Stimulated activated CD4-positive, alpha-beta T cell treated with anti-CD3 and anti-CD28 coated beads, Interleukin-2, amount 100 ng/mL, for 24 hours (primary cell): Measurements from ENCODE around the gene DDX11.
"Not testable (repeated sequence)": the region's sequence is repeated elsewhere in the genome, so short reads cannot be mapped to it uniquely, and the experiment has no call there.

Source experiments
- DNase-seq, 2 donors: peaks; one replicate each; pipeline ENCODE4 v3.0.0-alpha.2; 2020

The DDX11 gene

DNA sequence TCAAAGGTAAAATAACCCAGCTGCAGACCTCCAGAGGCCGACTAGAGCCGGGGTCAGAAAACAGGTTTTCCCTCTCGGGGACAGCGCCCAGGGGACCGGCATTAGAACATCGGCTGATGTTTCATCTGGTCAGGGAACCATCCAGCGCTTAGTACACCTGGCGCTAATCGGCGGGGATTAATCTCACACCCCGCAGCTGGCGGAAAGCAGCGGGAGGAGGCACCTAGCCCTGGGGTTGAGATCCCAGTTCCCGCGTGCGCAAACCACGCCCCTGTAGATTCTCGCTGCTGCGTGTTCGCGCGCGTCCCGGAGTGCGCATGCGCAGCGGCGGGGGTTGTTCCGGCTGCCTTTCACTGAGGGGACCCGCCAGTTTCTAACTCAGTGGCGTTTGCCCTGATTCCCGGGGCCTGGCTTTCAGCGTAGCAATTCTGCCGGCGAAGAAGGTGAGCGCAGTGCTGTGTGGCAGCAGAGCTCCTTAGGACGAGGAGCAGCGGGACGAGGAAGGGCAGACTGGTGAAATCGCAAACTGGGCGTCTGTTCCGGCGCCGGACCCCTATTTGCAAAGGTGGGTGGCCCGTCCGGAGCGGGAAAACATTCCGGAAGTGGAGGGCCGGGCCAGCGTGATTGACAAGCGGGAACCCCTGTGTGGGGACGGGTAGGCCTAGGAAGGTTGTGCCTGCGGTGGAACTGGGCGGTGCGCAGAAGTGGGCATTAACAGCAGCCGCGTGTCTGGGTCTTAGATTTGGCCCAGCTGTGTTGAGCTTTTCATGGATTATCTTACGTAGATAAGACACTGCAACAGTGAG, at the start of gene DDX11:
TSS of gene DDX11 (plus strand) at position 334 of the 806 bp plus-strand sequence. CDS start 4,534 bp downstream, outside the sequence.
- peak; percentile 92 to 95 for DNase-seq

DNA sequence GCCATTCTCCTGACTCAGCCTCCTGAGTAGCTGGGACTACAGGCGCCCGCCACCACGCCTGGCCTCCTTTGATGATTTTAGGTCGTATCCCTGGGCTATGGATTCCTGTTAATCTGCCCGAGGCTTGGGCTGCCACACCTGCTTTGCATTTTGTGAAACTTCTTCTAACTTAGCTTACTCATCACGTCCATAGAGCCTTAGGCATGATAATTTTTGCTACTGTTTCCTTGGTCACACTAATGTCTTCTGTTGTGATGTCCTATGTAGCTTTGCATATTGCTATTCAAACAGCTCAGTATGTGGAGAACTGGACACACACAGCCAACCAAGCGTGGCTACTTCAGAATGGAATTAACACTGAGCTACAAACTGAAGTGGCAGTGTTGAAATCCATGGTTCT, 47.5 kb upstream of the DDX11 start:
- DNase-seq: no peak

GRCh38 chr12:31027006-31027405, 46.7 kb upstream of the DDX11 start:
- DNase-seq: not testable (repeated sequence)

GRCh38 chr12:31029468-31029867, 44.2 kb upstream of the DDX11 start:
- no peak for DNase-seq

- no peak for DNase-seq
Measured at GRCh38 chr12:31029916-31030562, 43.6 kb upstream of the DDX11 start.

GRCh38 chr12:31031951-31032335, 41.7 kb upstream of the DDX11 start:
- DNase-seq: no peak

DNA sequence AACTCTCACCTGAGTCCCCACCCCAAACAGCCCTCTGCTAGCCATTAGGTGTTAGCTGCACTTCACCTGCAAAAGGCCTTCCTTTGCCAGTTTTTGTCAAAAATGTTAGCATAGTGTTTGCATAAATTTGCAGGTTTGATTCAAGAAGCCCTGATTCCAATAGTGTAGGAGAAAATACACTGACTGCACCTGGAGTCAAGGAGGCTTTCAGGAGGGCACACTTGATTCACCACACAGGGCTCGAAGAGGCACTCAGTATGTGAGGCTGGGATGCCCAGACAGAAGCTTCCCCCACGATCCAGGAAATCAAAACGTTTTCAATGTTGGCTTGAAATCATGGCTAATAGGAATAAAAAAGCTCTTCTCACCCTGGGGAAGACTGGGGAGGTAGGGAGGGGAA, 40.5 kb upstream of the DDX11 start:
- DNase-seq: no peak

GRCh38 chr12:31033681-31034080, 40.0 kb upstream of the DDX11 start:
- DNase-seq: no peak

GRCh38 chr12:31034372-31034771, 39.3 kb upstream of the DDX11 start:
- no peak for DNase-seq

- DNase-seq: no peak
Measured at GRCh38 chr12:31035226-31035625, 38.4 kb upstream of the DDX11 start.

DNA sequence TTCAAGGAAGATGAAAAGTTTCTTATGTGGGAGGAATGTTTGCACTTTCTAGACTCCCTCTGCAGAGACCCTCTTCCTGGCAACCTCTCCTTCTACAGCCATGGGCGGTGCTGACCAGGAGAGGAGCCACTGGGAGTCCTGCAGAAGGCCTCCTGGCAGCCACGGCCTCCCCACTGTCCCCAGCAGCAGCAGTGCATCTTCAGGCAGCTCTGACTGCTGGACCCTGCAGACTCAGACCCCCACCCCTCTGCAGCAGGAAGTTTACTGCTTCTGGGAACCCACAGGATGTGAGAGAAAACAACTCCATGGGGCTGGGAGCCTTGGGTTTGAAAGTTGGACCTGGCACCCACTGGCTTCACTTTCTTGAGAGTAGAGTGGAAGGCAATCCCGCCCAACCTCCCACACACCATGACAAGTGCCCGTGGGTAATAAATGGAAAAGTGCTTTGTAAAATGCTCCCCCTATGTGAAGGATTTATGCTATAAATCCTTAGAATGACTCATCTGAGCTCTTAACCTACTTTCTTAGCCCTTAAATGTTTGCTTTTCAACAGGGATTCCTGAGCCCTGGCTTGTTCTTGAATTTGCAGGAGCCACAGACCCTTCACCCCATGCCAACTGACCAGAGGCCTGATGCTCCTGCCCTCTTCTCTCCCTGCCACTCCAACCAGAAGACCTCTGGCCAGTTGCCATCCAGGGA, 37.5 kb upstream of the DDX11 start:
- DNase-seq: no peak

DNA sequence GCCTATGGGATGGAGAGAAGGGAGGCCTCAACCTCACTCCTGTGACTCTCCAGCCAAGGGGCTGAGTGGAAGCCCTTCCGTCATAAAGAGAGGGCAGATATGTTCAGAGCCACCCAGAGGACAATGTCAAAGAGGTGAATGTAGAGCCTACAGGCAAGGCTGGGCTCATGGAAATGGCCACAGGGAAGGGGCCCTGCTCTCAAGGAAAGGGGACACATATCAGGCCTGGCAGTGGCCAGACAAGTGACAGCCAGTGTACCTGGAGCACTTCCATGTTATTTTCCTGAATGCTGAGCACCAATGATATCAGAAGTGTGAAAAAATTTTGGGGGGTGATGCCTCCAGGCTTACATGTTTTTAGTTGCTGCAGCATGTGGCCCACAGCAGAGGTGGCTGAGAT, 36.6 kb upstream of the DDX11 start:
- no peak for DNase-seq

DNA sequence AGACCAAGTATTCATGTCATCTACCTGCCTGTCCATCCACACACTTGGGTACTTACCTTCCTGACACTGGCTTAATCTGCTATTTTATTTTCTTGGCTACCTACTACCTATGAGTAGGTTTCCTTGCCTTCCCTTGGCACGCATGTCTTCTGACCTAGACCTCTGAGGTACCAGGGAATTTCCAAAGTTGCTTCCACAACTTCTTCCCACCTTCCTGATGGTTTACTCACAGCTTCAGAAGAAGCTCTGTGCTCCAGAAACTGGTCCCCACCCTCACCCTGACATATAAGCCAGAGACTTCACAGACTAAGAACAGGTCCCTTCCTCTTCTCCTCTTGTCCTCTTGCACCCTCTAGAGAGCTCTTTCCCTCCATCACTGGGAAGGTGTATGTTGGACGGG, 35.7 kb upstream of the DDX11 start:
- DNase-seq: no peak

DNA sequence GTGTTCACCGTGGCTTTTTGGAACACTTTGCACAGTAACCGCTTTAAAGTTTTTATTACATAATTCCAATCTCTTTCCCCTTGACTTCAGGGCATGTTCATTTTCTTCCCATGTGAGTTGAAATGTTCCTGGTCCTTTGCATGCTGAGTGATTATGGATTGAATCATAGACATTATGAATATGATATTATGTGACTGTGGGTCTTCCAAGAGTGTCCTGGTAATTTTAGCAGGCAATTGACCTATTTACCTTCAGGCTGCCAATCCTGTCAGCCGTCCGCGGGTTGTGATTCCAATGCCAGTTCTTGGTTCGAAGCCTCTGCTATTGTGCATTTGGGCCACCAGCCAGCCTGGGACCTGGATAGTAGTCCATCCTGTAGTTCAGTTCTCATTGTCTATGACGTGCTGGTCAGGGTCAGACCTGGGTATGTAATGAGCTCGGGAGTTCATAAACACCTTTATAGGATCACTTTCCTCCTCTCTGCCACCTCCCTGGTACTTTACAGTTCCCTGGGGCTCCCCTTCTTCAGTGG, 32.6 kb upstream of the DDX11 start:
- no peak for DNase-seq

DNA sequence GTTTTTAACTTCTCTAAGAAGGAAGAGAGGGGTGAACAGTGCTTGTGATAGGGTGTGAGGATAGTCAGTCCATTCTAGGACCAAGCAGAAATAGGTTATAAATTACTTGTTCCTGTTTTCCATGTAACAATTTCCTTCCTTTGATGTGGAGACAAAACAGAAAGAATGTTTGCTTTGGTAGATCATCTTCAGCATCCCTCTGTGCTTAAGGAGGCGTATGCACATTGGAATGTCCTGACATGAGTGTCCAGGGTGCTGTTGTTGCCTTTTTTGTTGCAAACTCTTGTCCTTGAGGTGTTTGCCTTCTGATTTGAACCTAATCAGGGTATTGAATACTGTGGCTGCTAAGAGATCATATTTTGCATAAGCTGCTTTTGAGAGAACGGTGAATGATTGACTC, 23.5 kb upstream of the DDX11 start:
- DNase-seq: not testable (repeated sequence)

DNA sequence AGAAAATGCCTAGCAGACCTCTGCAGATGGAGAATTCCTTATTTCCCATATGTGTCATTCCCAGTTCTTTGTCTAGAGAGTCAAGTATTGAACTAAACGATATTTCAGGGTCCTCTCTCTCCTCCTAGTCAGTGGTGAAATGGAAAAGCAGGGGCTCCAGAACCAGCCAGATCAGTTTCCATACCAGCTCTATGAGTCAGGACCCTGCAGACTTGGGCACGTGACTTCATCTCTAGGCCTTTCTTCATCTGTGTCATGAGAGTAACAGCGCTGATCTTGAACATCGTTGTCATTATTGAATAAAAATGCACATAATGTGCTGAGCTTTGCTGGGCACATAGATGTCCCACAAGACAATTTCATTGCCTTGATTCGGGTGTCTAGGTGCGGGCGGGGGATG, 23.1 kb upstream of the DDX11 start:
- not testable (repeated sequence) for DNase-seq

DNA sequence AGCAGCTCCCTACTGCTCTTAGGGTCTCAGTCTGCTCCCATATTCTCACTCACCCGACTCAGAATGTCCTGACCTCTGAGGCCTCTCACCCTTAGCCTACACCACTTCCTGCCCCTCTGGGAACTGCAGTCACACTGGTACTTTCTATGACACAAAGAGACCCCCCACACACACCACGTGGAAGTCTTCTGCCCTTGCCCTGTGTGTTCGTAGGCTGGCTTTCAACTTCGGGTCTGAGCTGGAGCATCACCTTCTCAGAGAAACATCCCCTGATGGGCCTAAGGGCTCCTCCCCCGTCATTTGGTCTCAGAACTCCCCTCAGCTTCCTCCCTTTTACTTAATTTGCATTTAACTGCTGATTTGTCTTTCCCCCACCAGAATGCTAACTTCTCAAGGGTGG, 22.0 kb upstream of the DDX11 start:
- DNase-seq: peak in 1 of 2 donors; percentile 9

GRCh38 chr12:31052121-31052520, 21.5 kb upstream of the DDX11 start:
- not testable (repeated sequence) for DNase-seq

DNA sequence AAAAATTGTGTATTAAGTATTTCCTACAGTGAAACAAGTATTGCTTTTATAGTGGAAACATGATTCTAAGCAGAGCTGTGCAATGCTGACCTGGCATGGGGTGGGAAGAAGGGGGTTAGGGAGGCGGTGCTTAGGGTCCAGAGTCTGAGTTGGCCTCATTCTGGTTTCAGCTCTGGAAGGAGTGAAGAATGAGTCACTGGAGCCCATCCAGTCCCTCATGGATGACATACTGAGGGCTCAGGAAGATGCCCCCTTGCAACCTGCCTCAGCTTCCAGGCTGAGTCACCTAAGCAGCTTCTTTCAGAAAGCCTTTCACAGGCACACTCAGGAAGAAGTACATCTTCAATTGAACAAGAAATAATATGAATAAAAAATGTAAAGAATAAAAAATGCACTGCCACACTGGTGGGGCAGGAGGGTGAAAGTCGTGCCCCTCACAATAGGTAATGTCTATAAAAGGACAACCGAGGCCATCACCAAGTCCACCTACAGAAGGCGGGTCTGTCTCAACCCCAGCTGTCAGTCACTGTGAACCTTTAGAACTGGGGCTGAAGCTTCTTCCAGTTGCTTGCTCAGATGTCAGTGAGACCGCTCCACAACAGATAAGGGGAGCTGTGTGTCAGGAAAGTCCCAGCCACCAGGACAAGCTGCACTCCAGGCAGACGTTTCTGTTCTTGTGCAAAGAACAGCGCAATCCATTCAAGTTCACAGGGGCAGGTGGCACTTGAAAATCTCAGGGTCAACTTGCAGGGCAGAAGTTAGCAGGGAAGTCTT, 20.8 kb upstream of the DDX11 start:
- DNase-seq: not testable (repeated sequence)

DNA sequence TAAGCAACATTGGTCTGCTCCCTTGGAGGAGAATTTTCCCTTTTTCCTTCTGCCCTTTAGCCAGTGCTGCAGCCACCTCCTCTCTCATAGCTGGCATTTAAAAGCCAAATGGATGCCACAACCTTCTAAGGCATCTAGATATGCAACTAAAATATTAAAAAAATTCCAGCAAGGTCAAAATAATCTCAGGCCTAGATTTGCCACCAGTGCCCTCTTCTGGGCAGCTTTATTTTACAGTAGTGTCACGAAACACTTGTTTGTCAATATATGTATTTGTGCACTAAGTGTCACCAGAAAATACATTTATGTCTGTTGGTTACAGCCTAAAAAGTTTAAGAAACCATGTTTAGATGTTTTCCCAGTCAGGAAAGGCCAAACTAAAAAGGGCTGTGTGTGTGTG, 19.7 kb upstream of the DDX11 start:
- DNase-seq: not testable (repeated sequence)

DNA sequence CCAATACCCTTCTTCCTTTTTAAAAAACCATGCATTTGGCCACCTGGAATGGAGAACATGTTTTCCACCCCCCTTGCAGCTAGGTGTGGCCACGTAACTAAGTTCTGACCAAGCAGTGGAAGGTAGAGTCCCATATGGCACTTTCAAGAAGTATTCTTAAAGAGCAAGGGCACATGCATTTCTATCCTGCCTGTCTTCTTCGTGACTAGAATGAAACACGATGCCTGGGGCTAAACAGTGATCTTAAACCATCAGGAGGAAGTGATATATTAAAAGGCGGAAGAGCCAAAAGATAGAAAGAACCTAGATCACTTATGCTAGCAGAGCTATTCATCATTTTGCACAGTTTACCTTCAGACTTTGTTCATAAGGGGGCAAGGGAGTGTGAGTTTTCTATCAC, 16.0 kb upstream of the DDX11 start:
- no peak for DNase-seq

- DNase-seq: not testable (repeated sequence)
Measured at GRCh38 chr12:31066196-31066595, 7.5 kb upstream of the DDX11 start.

DNA sequence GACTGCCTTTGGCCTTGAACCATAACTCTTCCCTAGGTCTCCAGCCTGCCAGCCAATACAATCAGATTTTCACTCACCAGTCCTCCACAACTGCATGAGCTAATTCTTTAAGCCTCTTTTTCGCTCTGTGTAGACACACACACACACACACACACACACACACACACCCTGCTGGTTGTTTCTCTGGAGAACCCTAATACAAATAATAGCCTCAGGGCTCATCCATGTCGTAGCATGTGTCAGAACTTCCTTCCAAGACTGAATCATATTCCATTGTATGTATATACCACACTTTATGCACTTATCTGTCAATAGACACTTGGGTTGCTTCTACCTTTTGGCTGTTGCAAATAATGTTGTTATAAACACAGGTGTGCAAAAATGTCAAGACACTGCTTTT, 6.0 kb upstream of the DDX11 start:
- DNase-seq: not testable (repeated sequence)
